Neural progenitor cell (in vitro differentiated cells): Measurements from ENCODE around the gene KRTAP4-4.
"Not testable (repeated sequence)": the region's sequence is repeated elsewhere in the genome, so short reads cannot be mapped to it uniquely, and the experiment has no call there.

Experiments used
- CTCF ChIP-seq: fragments of 200-600 bp; sonication (generic); IDR thresholded peaks from 2 replicates; pipeline ENCODE4 v1.5.1; 2017; ENCODE audit warnings: antibody characterized with exemption, mild to moderate bottlenecking
- EZH2 ChIP-seq: fragments of 200-600 bp; sonication (generic); IDR thresholded peaks from 2 replicates; pipeline ENCODE4 v1.6.1; 2017; ENCODE audit warnings: antibody characterized with exemption, mild to moderate bottlenecking, moderate library complexity

- not testable (repeated sequence) for TF ChIP-seq CTCF, EZH2
Measured at GRCh38 chr17:41123292-41123990, 37.1 kb downstream of the KRTAP4-4 start.
